AG04449 (cell line): ENCODE measurements around the gene C6orf136.

Source experiments
- CTCF ChIA-PET: fragments of 350-600 bp; formaldehyde crosslinking; extraction: SDS; loops from one replicate; lab custom pipeline; 2021; ENCODE audit warnings: antibody characterized with exemption; lab: Yijun Ruan, JAX
- POLR2A ChIA-PET: fragments of 400-600, 350-600 bp; formaldehyde crosslinking; extraction: SDS; loops from one replicate; lab custom pipeline; 2020; ENCODE audit warnings: antibody characterized with exemption, inconsistent platforms; lab: Yijun Ruan, JAX
- DNase-seq: peaks from one replicate; pipeline ENCODE4 v3.0.0-alpha.2; 2010; ENCODE audit warnings: low read depth, low spot score
- H3K4me3 ChIP-seq: 2 replicates; pipeline ENCODE4 v1.5.1; 2011; ENCODE audit warnings: low read depth, mild to moderate bottlenecking, control low read depth, low read length
- CTCF ChIP-seq: IDR thresholded peaks from one replicate; pipeline ENCODE4 v1.5.1; 2011; ENCODE audit warnings: mild to moderate bottlenecking, moderate library complexity, low read length, control low read depth, inconsistent platforms; ENCODE audit not compliant: insufficient read depth; ENCODE audit errors: missing control alignments

C6orf136 gene

GRCh38 chr6:30611150-30611855 is 35.6 kb upstream of the C6orf136 start:
- ChIA-PET CTCF (interaction anchor here (1.2 to 1.7 kb wide), 4 partner anchors 11 to 111 kb away, joined by 4 to 13 read pairs (median 6); no protein-coding TSS in a partner anchor), POLR2A (interaction anchor here (0.5 to 3.0 kb wide), 3 partner anchors 14 to 170 kb away, joined by 3 to 20 read pairs (median 3); no protein-coding TSS in a partner anchor)
- no peak for TF ChIP-seq CTCF
- H3K4me3 ChIP-seq: no peak overlapping the region
- no peak for DNase-seq

GRCh38 chr6:30611856-30612194 is 35.1 kb upstream of the C6orf136 start:
- POLR2A ChIA-PET: interaction anchor here (2.3 to 3.0 kb wide), 2 partner anchors 7 to 15 kb away, joined by 11 to 20 read pairs; no protein-coding TSS in a partner anchor
- H3K4me3 ChIP-seq: no peak overlapping the region
- no peak for TF ChIP-seq CTCF

GRCh38 chr6:30612213-30612612 is 34.7 kb upstream of the C6orf136 start:
- peak; percentile 10 for TF ChIP-seq CTCF
- POLR2A ChIA-PET: interaction anchor here (0.8 to 3.0 kb wide), 5 partner anchors 8 to 75 kb away, joined by 3 to 20 read pairs (median 4); no protein-coding TSS in a partner anchor

More at GRCh38 chr6:30611856-30612194, 35.1 kb upstream of the C6orf136 start:
- CTCF ChIA-PET: interaction anchor here (0.9 to 4.1 kb wide), 7 partner anchors 14 to 470 kb away, joined by 3 to 28 read pairs (median 5); no protein-coding TSS in a partner anchor
- no peak for DNase-seq

GRCh38 chr6:30612687-30613248 is 34.2 kb upstream of the C6orf136 start:
- ChIA-PET CTCF (interaction anchor here (0.9 to 4.1 kb wide), 8 partner anchors 15 to 470 kb away, joined by 3 to 28 read pairs (median 5); no protein-coding TSS in a partner anchor), POLR2A (interaction anchor here (0.8 to 3.0 kb wide), 9 partner anchors 8 to 75 kb away, joined by 3 to 20 read pairs (median 5); partner anchors contain the start of gene C6orf136)
- no peak for TF ChIP-seq CTCF
- no peak overlapping the region for H3K4me3 ChIP-seq
- DNase-seq: no peak

More at GRCh38 chr6:30612213-30612612, 34.7 kb upstream of the C6orf136 start:
- CTCF ChIA-PET: interaction anchor here (0.9 to 4.1 kb wide), 7 partner anchors 14 to 470 kb away, joined by 3 to 28 read pairs (median 5); no protein-coding TSS in a partner anchor
- no peak for DNase-seq
- H3K4me3 ChIP-seq: no peak overlapping the region

GRCh38 chr6:30613251-30614043 is 33.5 kb upstream of the C6orf136 start:
- ChIA-PET POLR2A (interaction anchor here (1.0 to 3.0 kb wide), 10 partner anchors 9 to 139 kb away, joined by 3 to 20 read pairs (median 4); partner anchors contain the start of gene C6orf136), CTCF (interaction anchor here (1.1 to 4.1 kb wide), 8 partner anchors 9 to 133 kb away, joined by 3 to 28 read pairs (median 6); no protein-coding TSS in a partner anchor)
- no peak for DNase-seq
- no peak for TF ChIP-seq CTCF
- H3K4me3 ChIP-seq: no peak overlapping the region
